DOHH2 (cell line): ENCODE measurements around the gene SEPTIN5.

Experiments
- EZH2phosphoT487 ChIP-seq: fragments of 200-600 bp; sonication (generic); IDR thresholded peaks from 2 replicates; pipeline ENCODE4 v1.6.1; 2017; ENCODE audit warnings: borderline replicate concordance, mild to moderate bottlenecking, antibody characterized with exemption, low read length, moderate library complexity, mixed read lengths
- TF ChIP-seq, protein P1 (sequence below): fragments of 200-600 bp; sonication (generic); IDR thresholded peaks from one replicate; pipeline ENCODE4 v1.5.1; 2014; ENCODE audit warnings: antibody characterized with exemption, mild to moderate bottlenecking, low read depth, low read length; ENCODE audit not compliant: poor library complexity, severe bottlenecking

DNA sequence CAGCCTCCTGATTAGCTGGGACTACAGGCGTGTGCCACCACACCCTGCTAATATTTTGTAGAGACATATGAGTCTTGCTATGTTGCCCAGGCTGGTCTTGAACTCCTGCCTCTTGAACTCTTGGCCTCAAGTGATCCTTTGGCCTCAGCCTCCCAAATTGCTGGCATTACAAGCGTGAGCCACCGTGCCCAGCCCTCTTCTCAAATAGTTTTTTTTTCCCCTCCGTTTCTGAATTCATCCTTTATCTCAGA, 58.0 kb downstream of the SEPTIN5 start:
- TF ChIP-seq, protein P1, sequence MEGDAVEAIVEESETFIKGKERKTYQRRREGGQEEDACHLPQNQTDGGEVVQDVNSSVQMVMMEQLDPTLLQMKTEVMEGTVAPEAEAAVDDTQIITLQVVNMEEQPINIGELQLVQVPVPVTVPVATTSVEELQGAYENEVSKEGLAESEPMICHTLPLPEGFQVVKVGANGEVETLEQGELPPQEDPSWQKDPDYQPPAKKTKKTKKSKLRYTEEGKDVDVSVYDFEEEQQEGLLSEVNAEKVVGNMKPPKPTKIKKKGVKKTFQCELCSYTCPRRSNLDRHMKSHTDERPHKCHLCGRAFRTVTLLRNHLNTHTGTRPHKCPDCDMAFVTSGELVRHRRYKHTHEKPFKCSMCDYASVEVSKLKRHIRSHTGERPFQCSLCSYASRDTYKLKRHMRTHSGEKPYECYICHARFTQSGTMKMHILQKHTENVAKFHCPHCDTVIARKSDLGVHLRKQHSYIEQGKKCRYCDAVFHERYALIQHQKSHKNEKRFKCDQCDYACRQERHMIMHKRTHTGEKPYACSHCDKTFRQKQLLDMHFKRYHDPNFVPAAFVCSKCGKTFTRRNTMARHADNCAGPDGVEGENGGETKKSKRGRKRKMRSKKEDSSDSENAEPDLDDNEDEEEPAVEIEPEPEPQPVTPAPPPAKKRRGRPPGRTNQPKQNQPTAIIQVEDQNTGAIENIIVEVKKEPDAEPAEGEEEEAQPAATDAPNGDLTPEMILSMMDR = no peak
- TF ChIP-seq EZH2phosphoT487 = no peak
